ENCODE data around the gene MYLK.

- TF ChIP-seq CTCF (IDR thresholded peaks at IDR 0.05; ENCODE audit: poor library complexity), result no peak
- no peak for TF ChIP-seq EZH2 (IDR thresholded peaks at IDR 0.05; ENCODE audit: borderline replicate concordance)
These were observed 161.1 kb downstream of the MYLK start for GRCh38 chr3:123723070-123723469.
